SU-DHL-6 (cell line): ENCODE results near the gene KRTAP5-8.
"Not testable (repeated sequence)": the region's sequence is repeated elsewhere in the genome, so short reads cannot be mapped to it uniquely, and the experiment has no call there.

Experiments
- H2AFZ ChIP-seq: fragments of 200-600 bp; sonication (generic); 2 replicates; pipeline ENCODE4 v1.6.1; 2014; ENCODE audit warnings: low read depth, mild to moderate bottlenecking, moderate library complexity, mixed read lengths, antibody characterized with exemption, low read length; ENCODE audit not compliant: severe bottlenecking
- H3F3A ChIP-seq: fragments of 200-600 bp; shearing (Covaris generic); 2 replicates; pipeline ENCODE4 v1.6.0; 2016; ENCODE audit warnings: antibody characterized with exemption, mild to moderate bottlenecking; ENCODE audit not compliant: insufficient read depth
- H3K27ac ChIP-seq: fragments of 200-600 bp; sonication (generic); 2 replicates; pipeline ENCODE4 v1.5.1; 2016; ENCODE audit warnings: low read depth, mild to moderate bottlenecking, low read length, moderate library complexity, mixed read lengths
- H3K27me3 ChIP-seq: fragments of 200-600 bp; sonication (generic), shearing (Covaris generic); 2 replicates; pipeline ENCODE4 v1.6.0; 2014; ENCODE audit warnings: mild to moderate bottlenecking, low read length
- H3K36me3 ChIP-seq: fragments of 200-600 bp; sonication (generic); 2 replicates; pipeline ENCODE4 v1.6.1; 2014; ENCODE audit warnings: mild to moderate bottlenecking, low read length, mixed read lengths
- H3K4me2 ChIP-seq: fragments of 300-600, 200-600 bp; shearing (Covaris generic), sonication (generic); 2 replicates; pipeline ENCODE4 v1.6.0; 2014; ENCODE audit warnings: low read length, low read depth, mild to moderate bottlenecking; ENCODE audit not compliant: poor library complexity, severe bottlenecking
- H3K4me3 ChIP-seq: fragments of 200-600 bp; sonication (generic); 2 replicates; pipeline ENCODE4 v1.5.1; 2014; ENCODE audit warnings: antibody characterized with exemption, low read length, mild to moderate bottlenecking, mixed read lengths; ENCODE audit not compliant: insufficient read depth, poor library complexity, severe bottlenecking
- H3K79me2 ChIP-seq: fragments of 200-600 bp; sonication (generic); 2 replicates; pipeline ENCODE4 v1.6.1; 2014; ENCODE audit warnings: mild to moderate bottlenecking, low read length, moderate library complexity; ENCODE audit not compliant: insufficient read depth
- H3K9ac ChIP-seq: fragments of 200-600 bp; sonication (generic); 2 replicates; pipeline ENCODE4 v1.7.0; 2014; ENCODE audit warnings: mild to moderate bottlenecking, low read length
- H3K9me2 ChIP-seq: fragments of 200-600 bp; sonication (generic); replicated peaks from 2 replicates; pipeline ENCODE4 v1.6.1; 2014; ENCODE audit warnings: low read length; ENCODE audit not compliant: insufficient read depth
- H3K9me3 ChIP-seq: fragments of 200-600 bp; sonication (generic); 2 replicates; pipeline ENCODE4 v1.6.1; 2014; ENCODE audit warnings: low read length, mixed read lengths; ENCODE audit not compliant: insufficient read depth
- H4K20me1 ChIP-seq: fragments of 200-600 bp; sonication (generic); 2 replicates; pipeline ENCODE4 v1.6.1; 2014; ENCODE audit warnings: low read depth, mild to moderate bottlenecking, antibody characterized with exemption, low read length, moderate library complexity, mixed read lengths
- EZH2phosphoT487 ChIP-seq: fragments of 200-600 bp; sonication (generic), shearing (Covaris generic); conservative IDR thresholded peaks from 2 replicates; pipeline ENCODE4 v1.6.1; 2018; ENCODE audit warnings: mild to moderate bottlenecking, antibody characterized with exemption, low read length, moderate library complexity, mixed read lengths
- TF ChIP-seq, protein P1 (sequence below): fragments of 200-600 bp; sonication (generic); IDR thresholded peaks from one replicate; pipeline ENCODE4 v1.5.1; 2017; ENCODE audit warnings: antibody characterized with exemption, mild to moderate bottlenecking, low read length, moderate library complexity; ENCODE audit not compliant: insufficient read depth, poor library complexity, severe bottlenecking

KRTAP5-8 gene

DNA sequence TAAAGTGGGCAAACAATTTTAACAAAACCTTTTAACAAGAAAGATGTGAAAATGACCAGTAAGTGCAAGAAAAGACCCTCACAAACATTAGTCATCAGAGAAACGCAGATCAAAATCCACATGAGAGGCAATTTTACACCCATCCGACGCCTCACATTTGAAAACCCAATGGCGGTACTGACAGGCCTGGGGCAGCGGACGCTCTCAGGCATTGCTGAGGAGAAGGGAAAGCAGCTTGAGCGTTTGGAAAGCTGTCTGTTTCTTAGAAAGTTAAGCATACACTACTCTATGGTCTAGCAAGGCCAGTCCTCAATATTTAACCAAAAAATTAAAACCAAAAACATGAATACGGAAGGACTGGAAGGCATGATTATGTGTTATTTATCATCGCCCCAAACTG, 2.0 kb upstream of the KRTAP5-8 start:
- H3K79me2 ChIP-seq, result no peaks in the 10 kb centered on the region
- no peaks in the 10 kb centered on the region for H3K36me3 ChIP-seq
- H2AFZ ChIP-seq, result no peak overlapping the region
- H3K9ac ChIP-seq, result no peak overlapping the region
- no peaks in the 10 kb centered on the region for H3K9me2 ChIP-seq
- no peak overlapping the region for H3K4me3 ChIP-seq
- no peaks in the 10 kb centered on the region for H3F3A ChIP-seq
- no peak for TF ChIP-seq EZH2phosphoT487
- TF ChIP-seq, protein P1, sequence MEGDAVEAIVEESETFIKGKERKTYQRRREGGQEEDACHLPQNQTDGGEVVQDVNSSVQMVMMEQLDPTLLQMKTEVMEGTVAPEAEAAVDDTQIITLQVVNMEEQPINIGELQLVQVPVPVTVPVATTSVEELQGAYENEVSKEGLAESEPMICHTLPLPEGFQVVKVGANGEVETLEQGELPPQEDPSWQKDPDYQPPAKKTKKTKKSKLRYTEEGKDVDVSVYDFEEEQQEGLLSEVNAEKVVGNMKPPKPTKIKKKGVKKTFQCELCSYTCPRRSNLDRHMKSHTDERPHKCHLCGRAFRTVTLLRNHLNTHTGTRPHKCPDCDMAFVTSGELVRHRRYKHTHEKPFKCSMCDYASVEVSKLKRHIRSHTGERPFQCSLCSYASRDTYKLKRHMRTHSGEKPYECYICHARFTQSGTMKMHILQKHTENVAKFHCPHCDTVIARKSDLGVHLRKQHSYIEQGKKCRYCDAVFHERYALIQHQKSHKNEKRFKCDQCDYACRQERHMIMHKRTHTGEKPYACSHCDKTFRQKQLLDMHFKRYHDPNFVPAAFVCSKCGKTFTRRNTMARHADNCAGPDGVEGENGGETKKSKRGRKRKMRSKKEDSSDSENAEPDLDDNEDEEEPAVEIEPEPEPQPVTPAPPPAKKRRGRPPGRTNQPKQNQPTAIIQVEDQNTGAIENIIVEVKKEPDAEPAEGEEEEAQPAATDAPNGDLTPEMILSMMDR, result no peak
- H3K4me2 ChIP-seq, result no peak overlapping the region
- no peaks in the 10 kb centered on the region for H4K20me1 ChIP-seq
- H3K27ac ChIP-seq, result no peak overlapping the region
- no peaks in the 10 kb centered on the region for H3K9me3 ChIP-seq
- H3K27me3 ChIP-seq, result no peaks in the 10 kb centered on the region

DNA sequence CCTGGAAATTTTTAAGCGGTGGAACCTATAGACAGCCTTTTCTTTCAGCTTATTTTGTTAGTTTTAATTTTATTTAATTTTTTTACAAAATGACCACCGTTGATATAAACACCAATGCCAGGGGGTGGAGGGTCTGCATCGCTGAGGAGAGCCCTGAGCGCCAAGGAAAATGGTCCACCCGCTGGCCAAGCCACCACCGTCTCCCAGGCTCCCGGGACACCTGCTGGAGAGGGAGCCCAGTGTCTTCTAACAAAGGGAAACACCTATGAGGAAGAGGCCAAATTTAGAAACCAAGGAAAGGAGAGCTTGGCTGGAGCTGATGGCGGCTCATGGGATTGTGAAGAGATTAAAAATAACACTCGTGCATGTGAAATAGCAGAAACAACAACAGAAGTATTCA, 288 bp upstream of the KRTAP5-8 start:
- H4K20me1 ChIP-seq, result no peaks in the 10 kb centered on the region
- no peaks in the 10 kb centered on the region for H3K79me2 ChIP-seq
- no peak overlapping the region for H2AFZ ChIP-seq
- no peak overlapping the region for H3K27ac ChIP-seq
- H3K36me3 ChIP-seq, result no peaks in the 10 kb centered on the region
- no peaks in the 10 kb centered on the region for H3F3A ChIP-seq
- no peak overlapping the region for H3K4me3 ChIP-seq
- no peaks in the 10 kb centered on the region for H3K9me3 ChIP-seq
- no peak overlapping the region for H3K9ac ChIP-seq
- no peak for TF ChIP-seq EZH2phosphoT487
- TF ChIP-seq, protein P1, result no peak
- H3K4me2 ChIP-seq, result no peak overlapping the region
- H3K27me3 ChIP-seq, result no peaks in the 10 kb centered on the region
- H3K9me2 ChIP-seq, result no peaks in the 10 kb centered on the region

DNA sequence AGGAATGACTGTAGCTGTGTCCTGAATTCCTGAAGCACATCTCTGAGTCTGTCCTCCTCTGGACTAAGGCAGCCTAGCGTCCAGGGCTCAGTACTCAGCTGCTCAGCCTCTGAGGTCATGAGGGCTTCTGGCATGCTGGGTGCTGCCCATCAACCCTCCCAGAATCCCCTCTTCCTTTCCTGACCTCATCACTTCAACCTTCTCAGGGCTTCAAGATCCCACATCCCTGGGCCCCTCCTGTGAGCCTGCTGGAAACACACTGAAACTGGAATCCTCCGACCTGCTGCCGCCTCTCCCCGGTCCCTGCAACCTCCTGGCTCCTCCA, 803 bp downstream of the KRTAP5-8 start:
- Histone ChIP-seq H3K36me3 (no peaks in the 10 kb centered on the region), H3K27me3 (no peaks in the 10 kb centered on the region), H2AFZ (no peak overlapping the region), H3F3A (no peaks in the 10 kb centered on the region), H3K4me2 (no peak overlapping the region), H4K20me1 (no peaks in the 10 kb centered on the region), H3K9ac (no peak overlapping the region), H3K27ac (no peak overlapping the region), H3K9me3 (no peaks in the 10 kb centered on the region), H3K4me3 (no peak overlapping the region), H3K79me2 (no peaks in the 10 kb centered on the region), H3K9me2 (no peaks in the 10 kb centered on the region)
- no peak for TF ChIP-seq EZH2phosphoT487
- TF ChIP-seq, protein P1, result no peak

DNA sequence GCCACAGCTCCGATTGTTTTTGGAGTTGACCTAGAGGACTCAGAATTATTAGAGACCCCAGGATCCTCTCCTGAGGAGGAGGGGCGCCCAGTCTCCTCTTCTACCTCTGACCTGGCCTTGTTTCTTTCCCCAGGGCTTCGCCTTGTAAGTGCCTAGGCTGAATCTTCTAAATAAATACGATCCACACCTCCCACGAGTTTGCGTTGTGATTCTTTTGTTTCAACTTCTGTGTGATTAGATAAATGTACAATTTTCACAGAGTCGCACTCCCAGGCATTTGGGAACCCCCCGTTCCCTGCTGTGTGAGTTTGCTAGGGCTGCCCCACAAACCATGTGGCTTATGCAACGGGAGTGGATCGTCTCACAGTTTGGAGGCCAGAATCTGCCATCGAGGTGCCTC, 1.2 kb downstream of the KRTAP5-8 start:
- Histone ChIP-seq H4K20me1 (no peaks in the 10 kb centered on the region), H3K79me2 (no peaks in the 10 kb centered on the region), H3K9me2 (no peaks in the 10 kb centered on the region), H3K36me3 (no peaks in the 10 kb centered on the region), H3K27me3 (no peaks in the 10 kb centered on the region), H3K4me2 (no peak overlapping the region), H3K4me3 (no peak overlapping the region), H3K9me3 (no peaks in the 10 kb centered on the region), H3K9ac (no peak overlapping the region), H3K27ac (no peak overlapping the region), H2AFZ (no peak overlapping the region), H3F3A (no peaks in the 10 kb centered on the region)
- no peak for TF ChIP-seq EZH2phosphoT487
- TF ChIP-seq, protein P1, result no peak

DNA sequence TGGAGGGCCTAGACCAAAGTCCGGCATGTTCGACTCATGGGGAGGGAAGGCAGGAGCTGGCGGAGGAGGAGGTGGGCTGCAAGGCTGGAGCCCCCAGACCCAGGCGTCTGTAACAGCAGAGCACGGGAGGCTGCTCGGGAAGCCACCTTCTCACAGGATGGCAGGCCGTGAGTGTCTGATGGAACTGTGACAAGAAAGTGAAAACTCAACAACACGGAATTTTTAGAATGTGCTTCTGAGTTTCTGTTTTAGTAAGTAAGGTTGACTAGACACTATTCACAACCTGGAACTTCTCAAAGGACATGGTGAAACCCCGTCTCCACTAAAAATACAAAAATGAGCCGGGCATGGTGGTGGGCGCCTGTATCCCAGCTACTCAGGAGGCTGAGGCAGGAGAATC, 2.1 kb downstream of the KRTAP5-8 start:
- H3K4me2 ChIP-seq, H3K79me2 ChIP-seq, H2AFZ ChIP-seq, H4K20me1 ChIP-seq, H3F3A ChIP-seq, H3K27me3 ChIP-seq, H3K9me2 ChIP-seq, H3K4me3 ChIP-seq, H3K36me3 ChIP-seq, H3K27ac ChIP-seq, H3K9me3 ChIP-seq, H3K9ac ChIP-seq: not testable (repeated sequence)
